HS-27A (cell line): Measurements from ENCODE around the gene YEATS2.
"Not testable (repeated sequence)": the region's sequence is repeated elsewhere in the genome, so short reads cannot be mapped to it uniquely, and the experiment has no call there.

Experiments
- DNase-seq: peaks from one replicate; pipeline ENCODE4 v3.0.0-alpha.2; 2012; ENCODE audit warnings: low read depth, missing footprints

Gene YEATS2

DNA sequence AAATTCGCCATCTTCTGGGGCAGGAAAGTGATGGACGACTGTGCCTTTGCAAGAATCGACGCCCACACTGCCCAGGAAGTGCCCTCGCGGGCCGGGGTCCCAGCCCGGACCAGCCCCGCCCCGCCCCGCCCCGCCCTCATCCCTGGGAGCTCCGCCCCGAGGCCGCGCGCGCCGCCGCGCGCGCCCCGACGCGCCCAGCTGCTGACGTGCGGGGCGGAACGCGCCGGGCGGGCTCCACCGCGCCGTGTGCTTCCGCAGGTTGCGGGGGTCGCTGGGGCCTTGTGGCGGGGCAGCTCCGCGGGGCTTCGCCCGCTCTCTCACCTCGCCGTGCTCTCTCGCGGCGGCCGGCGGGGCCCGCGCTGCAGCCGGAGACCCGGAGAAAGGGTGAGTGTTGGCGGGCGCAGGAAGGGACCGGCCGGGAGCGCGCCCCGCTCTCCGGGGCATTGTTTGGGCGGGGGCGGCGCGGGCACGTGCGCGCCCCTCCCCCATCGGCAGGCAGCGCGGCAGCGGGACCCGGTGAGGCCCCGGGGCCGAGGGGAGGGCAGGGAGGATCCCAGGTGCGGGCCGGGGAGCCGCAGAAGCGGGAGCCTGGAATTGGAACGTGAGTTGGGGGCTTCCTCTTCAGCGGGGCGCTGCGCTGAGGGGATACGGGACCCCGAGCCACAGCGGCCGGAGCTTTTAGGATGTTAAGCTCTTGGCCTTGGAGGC, at the start of gene YEATS2:
YEATS2 (plus strand) TSS at position 188 of the 708 bp plus-strand sequence. CDS start 17,366 bp downstream, outside the sequence.
- no peak for DNase-seq

GRCh38 chr3:183650554-183650953, 47.0 kb upstream of the YEATS2 start:
- no peak for DNase-seq

GRCh38 chr3:183653209-183654064, 44.2 kb upstream of the YEATS2 start:
- DNase-seq = no peak

GRCh38 chr3:183654727-183655126, 42.9 kb upstream of the YEATS2 start:
- DNase-seq = no peak

DNA sequence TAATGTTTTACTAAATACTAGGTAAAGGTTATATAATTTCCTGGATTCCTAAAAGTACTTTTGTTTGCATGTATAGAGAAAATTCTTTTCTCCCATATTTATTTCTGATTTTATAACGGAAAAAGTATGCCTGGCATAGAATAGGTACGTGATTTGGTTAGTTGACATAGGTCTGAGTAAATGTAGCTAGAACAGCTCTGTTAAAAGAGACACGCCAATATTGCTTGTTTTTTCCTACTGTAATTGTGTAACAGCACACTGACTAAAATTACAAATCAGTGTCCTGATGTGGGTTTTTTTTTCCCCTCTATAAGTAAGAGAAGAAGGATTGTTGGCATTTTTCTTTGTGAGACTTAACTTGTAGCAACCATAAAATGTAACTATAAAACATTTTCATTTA, 35.5 kb upstream of the YEATS2 start:
- DNase-seq = no peak

GRCh38 chr3:183664913-183665381, 32.6 kb upstream of the YEATS2 start:
- DNase-seq = peak; percentile 74

- no peak for DNase-seq
Measured at GRCh38 chr3:183680061-183680460, 17.5 kb upstream of the YEATS2 start.

GRCh38 chr3:183687705-183688104, 9.9 kb upstream of the YEATS2 start:
- no peak for DNase-seq

GRCh38 chr3:183688874-183689273, 8.7 kb upstream of the YEATS2 start:
- no peak for DNase-seq

DNA sequence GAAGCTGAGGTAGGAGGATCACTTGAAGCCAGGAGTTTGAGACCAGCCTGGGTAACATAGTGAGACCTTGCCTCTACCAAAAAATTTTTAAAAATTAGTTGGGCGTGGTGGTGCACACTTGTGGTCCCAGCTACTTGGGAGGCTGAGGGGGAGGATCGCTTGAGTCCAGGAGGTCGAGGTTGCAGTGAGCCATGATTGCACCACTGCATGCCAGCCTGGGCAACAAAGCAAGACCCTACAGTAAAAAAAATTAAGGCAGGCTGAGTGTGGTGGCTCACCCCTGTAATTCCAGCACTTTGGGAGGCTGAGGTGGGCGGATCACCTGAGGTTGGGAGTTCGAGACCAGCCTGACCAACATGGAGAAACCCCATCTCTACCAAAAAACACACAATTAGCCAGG, 8.0 kb upstream of the YEATS2 start:
- DNase-seq = not testable (repeated sequence)

GRCh38 chr3:183690402-183690995, 7.1 kb upstream of the YEATS2 start:
- no peak for DNase-seq

DNA sequence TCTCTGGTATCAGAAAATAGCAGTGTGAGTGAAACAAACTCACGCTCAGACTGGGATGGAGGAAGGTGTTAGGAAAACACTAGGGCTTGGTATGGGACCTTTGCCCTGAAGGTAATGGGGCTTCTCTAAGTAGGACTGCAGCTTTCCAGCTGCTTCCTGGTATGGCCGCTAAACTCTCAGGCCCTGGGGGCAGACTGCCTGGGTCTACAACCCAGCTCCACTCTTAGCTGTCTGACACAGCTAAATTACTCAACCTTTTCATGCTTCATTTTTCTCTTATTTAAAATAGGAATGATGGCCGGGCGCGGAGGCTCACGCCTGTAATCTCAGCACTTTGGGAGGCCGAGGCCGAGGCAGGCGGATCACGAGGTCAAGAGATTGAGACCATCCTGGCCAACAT, 5.2 kb upstream of the YEATS2 start:
- DNase-seq = no peak

GRCh38 chr3:183695569-183696364, 1.8 kb upstream of the YEATS2 start:
- no peak for DNase-seq

- no peak for DNase-seq
Measured at GRCh38 chr3:183697123-183697609, 431 bp upstream of the YEATS2 start.

- no peak for DNase-seq
Measured at GRCh38 chr3:183698318-183698751, 738 bp downstream of the YEATS2 start.

DNA sequence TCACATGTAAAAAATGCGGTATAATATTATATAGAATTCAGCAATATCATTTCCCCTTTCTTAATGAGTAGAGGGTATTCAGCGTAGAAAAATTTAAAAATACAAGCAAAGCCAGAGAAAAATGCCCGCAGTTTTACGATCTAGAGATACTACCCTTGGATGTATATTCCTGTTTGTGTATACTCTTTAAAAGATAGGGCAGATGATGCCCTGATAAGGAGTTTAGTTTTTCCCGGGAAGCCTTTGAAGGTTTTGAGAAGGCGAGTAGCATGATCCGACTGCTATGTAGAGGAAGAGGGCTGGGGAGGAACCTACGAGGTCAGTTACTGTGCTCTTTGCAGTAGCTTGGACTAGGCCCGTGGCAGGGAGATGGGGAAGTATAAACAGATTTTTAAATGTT, 1.2 kb downstream of the YEATS2 start:
- no peak for DNase-seq

DNA sequence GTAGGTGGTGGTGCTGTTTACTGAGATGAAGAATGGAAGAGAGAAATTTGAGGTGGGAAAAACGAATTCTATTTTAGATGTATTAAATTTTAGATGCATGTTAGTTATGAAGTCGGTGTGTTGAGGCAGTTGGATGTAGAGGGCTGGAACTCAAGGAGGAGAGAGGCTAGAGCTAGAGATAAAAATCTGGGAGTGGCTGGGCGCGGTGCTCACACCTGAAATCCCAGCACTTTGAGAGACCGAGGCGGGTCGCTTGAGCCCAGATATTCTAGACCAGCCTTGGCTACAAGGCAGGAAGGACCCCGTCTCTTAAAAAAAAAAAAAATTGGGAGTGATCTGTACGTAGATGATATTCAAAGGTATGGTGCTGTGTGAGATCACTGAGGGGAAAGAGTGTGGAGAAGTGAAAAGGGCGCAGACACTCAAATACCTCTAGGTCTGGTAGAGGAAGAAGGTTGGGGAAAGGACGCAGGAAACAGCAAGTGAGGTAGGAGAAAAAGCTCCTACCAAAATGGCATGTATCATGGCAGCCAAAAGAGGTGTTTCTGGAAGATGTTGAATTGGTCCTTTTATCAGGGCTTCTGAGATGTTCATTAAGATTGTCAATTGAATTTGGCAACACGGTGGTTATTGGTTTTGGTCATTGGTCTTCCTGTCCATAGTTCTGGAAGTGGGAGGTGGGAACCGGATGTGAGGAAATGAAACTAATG, 1.8 kb downstream of the YEATS2 start:
- DNase-seq = no peak

DNA sequence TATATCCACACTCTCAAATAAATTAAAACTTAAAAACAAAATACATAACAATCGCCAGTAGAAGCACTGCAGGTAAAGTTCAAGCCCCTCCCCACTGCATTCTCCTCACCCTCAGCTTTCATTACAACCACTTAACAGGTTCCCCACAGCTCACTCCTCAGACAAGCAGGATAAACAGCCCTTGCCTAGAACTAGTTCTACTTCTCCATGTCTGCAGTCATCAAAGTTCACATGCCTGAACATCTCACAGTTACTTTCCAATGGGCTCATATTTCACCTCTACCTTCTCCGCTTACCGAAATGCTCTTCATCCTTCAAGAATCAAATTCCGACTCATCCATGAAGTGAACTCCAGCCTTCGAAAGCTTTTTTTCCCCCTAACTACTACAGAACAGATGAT, 4.1 kb downstream of the YEATS2 start:
- no peak for DNase-seq

DNA sequence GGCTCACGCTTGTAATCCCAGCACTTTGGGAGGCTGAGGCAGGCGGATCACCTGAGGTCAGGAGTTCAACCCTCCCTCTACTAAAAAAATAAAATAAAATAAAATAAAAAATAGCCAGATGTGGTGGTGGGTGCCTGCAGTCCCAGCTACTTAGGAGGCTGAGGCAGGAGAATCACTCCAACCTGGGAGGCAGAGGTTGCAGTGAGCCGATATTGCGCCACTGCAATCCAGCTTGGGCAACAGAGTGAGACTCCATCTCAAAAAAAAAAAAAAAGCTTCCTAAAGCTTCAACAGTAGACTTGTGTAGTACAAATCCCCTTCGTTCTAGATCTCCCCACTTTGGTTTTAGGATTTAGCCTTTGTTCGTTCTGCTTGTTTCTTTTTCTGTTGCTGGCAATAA, 6.3 kb downstream of the YEATS2 start:
- not testable (repeated sequence) for DNase-seq

DNA sequence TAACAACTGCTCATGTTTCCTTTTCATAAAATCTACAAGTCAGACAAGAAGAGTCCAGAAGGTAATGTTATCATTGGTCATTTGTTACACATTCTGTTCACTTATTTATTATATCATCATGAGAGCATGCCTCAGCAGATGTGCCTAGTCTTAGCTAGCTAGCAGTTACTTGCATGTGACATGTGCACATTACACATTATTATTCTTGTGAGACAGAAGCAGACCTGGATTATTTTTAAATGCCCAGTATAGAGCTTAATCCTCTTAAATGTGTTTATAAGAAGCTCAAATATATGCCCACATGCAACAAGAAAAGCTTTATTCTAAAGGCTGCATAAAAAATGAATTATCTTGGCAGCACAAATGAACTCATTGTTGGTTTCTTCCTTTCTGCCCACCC, 12.6 kb downstream of the YEATS2 start:
- DNase-seq = no peak

DNA sequence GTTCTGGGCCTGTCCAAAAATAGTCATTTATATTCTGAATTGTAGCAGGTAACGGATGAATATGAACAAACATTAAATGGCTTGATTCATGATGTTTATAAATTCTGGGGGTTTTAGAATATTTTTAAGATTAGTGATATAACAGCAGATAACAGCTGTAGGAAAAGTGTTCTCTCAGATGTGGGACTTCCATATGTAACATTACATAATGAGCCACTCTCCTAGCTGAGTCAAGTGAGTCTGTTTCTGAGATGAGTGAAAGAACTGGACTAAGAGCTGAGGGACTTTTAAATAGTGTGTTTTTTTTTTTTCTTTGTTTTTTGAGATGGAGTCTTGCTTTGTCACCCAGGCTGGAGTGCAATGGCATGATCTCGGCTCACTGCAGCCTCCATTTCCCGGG, 13.9 kb downstream of the YEATS2 start:
- no peak for DNase-seq
